Astrocyte (in vitro differentiated cells and primary cell): ENCODE data around the gene PP2D1. TPM values are rescaled to one million over a fixed set of nuclear protein-coding genes. Genes with fewer than 3 reads are reported as not detected.
"Not testable (repeated sequence)": the region's sequence is repeated elsewhere in the genome, so short reads cannot be mapped to it uniquely, and the experiment has no call there.

ENCODE experiments used
- DNase-seq: peaks from one replicate; pipeline ENCODE4 v3.0.0-alpha.2; 2010; ENCODE audit warnings: low read depth
- FAIRE-seq: peaks from 2 replicates; lab custom pipeline; 2011; peaks lifted over from hg19 to GRCh38; lab: Jason Lieb, UNC
- H2AFZ ChIP-seq: 2 replicates; pipeline ENCODE4 v1.6.0; 2012; ENCODE audit warnings: low read depth, low read length, inconsistent platforms
- H3K27ac ChIP-seq: 2 replicates; pipeline ENCODE4 v1.5.1; 2011; ENCODE audit warnings: low read depth, low read length, inconsistent platforms
- H3K27me3 ChIP-seq: 2 replicates; pipeline ENCODE4 v1.6.0; 2011; ENCODE audit warnings: low read length, inconsistent platforms; ENCODE audit not compliant: insufficient read depth
- H3K36me3 ChIP-seq: 2 replicates; pipeline ENCODE4 v1.5.1; 2011; ENCODE audit warnings: low read length, inconsistent platforms; ENCODE audit not compliant: insufficient read depth
- H3K4me1 ChIP-seq: 2 replicates; pipeline ENCODE4 v1.5.1; 2011; ENCODE audit warnings: low read length, inconsistent platforms; ENCODE audit not compliant: insufficient read depth
- H3K4me2 ChIP-seq: 2 replicates; pipeline ENCODE4 v1.6.0; 2012; ENCODE audit warnings: low read length, inconsistent platforms
- H3K4me3 ChIP-seq: 2 replicates; pipeline ENCODE4 v1.5.1; 2011; ENCODE audit warnings: low read depth, mild to moderate bottlenecking, low read length, inconsistent platforms; ENCODE audit not compliant: insufficient read depth
- H3K79me2 ChIP-seq: 2 replicates; pipeline ENCODE4 v1.6.0; 2012; ENCODE audit warnings: mild to moderate bottlenecking, low read length, inconsistent platforms; ENCODE audit not compliant: insufficient read depth
- H3K9ac ChIP-seq: 2 replicates; pipeline ENCODE4 v1.6.0; 2012; ENCODE audit warnings: mild to moderate bottlenecking, low read length, inconsistent platforms
- H3K9me3 ChIP-seq: 2 replicates; pipeline ENCODE4 v1.5.1; 2012; ENCODE audit warnings: low read depth, mild to moderate bottlenecking, low read length, inconsistent platforms; ENCODE audit not compliant: insufficient read depth
- H4K20me1 ChIP-seq: 2 replicates; pipeline ENCODE4 v1.6.0; 2012; ENCODE audit warnings: low read length, inconsistent platforms; ENCODE audit not compliant: insufficient read depth
- H3K27ac Mint-ChIP-seq: one replicate; pipeline ENCODE4 v1.8.0; 2021; ENCODE audit warnings: mild to moderate bottlenecking, mixed read lengths; ENCODE audit not compliant: unreplicated experiment
- H3K27me3 Mint-ChIP-seq: one replicate; pipeline ENCODE4 v1.8.0; 2021; ENCODE audit warnings: low read depth, mixed read lengths; ENCODE audit not compliant: unreplicated experiment
- H3K36me3 Mint-ChIP-seq: one replicate; pipeline ENCODE4 v1.8.0; 2021; ENCODE audit warnings: low read depth, mixed read lengths; ENCODE audit not compliant: unreplicated experiment
- H3K4me1 Mint-ChIP-seq: one replicate; pipeline ENCODE4 v1.8.0; 2021; ENCODE audit warnings: low read depth, mixed read lengths; ENCODE audit not compliant: unreplicated experiment
- H3K4me3 Mint-ChIP-seq: one replicate; pipeline ENCODE4 v1.8.0; 2021; ENCODE audit warnings: mild to moderate bottlenecking, moderate library complexity, mixed read lengths; ENCODE audit not compliant: unreplicated experiment
- H3K9me3 Mint-ChIP-seq: one replicate; pipeline ENCODE4 v1.8.0; 2021; ENCODE audit warnings: mild to moderate bottlenecking, mixed read lengths; ENCODE audit not compliant: unreplicated experiment
- EZH2 ChIP-seq: IDR thresholded peaks from 2 replicates; pipeline ENCODE4 v1.6.1; 2012; ENCODE audit warnings: mild to moderate bottlenecking, low read length, inconsistent platforms; ENCODE audit not compliant: insufficient read depth
- total RNA-seq: library from RNA; stranded (reverse); gene quantifications from 2 replicates; pipeline ENCODE4 v1.2.1, GENCODE V29; 2021
- TF ChIP-seq, protein P1 (sequence below): IDR thresholded peaks from 2 replicates; pipeline ENCODE4 v1.5.1; 2011; ENCODE audit warnings: low read depth, mild to moderate bottlenecking, inconsistent platforms, low read length, moderate library complexity; ENCODE audit not compliant: insufficient read depth

PP2D1 gene
- total RNA-seq, 1 donor from 2014 or later: not detected

DNA sequence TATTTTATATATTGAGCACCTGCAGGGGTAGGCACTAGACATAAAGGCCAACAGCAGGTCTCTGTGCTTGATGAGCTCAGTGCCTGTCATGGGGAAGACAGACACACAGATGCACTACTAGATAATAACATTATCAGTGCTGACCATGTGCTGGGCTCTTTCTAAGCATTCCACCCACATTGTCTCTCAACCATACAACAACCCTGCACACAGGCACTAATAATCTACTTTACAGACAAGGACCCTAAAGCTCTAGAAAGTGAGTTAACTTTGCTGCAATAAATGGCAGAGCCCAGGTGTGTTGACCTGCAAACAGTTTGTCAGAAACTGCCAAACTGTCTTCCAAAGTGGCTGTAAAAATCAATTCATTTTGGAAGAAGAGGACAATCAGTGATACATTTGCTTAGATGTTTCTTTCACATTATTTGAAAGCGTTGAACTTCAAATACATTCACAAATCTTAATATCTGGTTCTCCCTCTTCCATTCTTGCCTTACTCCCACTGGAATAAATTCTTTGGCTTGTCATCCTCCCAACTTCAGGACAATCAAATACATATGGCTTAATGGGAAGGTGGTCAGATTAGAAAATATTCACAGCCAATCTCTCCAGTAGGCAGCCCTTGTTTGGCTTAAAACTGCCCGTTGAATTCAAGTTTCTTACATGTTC lies 11.0 kb upstream of the PP2D1 start:
- Histone ChIP-seq H3K4me3 (no peak overlapping the region), H2AFZ (no peak overlapping the region), H4K20me1 (no peaks in the 10 kb centered on the region), H3K27ac (no peak overlapping the region), H3K9me3 (no peaks in the 10 kb centered on the region), H3K4me1 (no peaks in the 10 kb centered on the region), H3K9ac (no peak overlapping the region), H3K36me3 (no peaks in the 10 kb centered on the region), H3K27me3 (no peaks in the 10 kb centered on the region), H3K4me2 (no peak overlapping the region), H3K79me2 (no peaks in the 10 kb centered on the region)
- H3K4me1 Mint-ChIP-seq: peaks cover 7% of the 10 kb centered on the region
- H3K27me3 Mint-ChIP-seq: no peaks in the 10 kb centered on the region
- DNase-seq (no peak), FAIRE-seq (no peak)
- H3K36me3 Mint-ChIP-seq: no peaks in the 10 kb centered on the region
- H3K4me3 Mint-ChIP-seq: no peak overlapping the region
- H3K9me3 Mint-ChIP-seq: no peaks in the 10 kb centered on the region
- H3K27ac Mint-ChIP-seq: no peak overlapping the region
- TF ChIP-seq, protein P1, sequence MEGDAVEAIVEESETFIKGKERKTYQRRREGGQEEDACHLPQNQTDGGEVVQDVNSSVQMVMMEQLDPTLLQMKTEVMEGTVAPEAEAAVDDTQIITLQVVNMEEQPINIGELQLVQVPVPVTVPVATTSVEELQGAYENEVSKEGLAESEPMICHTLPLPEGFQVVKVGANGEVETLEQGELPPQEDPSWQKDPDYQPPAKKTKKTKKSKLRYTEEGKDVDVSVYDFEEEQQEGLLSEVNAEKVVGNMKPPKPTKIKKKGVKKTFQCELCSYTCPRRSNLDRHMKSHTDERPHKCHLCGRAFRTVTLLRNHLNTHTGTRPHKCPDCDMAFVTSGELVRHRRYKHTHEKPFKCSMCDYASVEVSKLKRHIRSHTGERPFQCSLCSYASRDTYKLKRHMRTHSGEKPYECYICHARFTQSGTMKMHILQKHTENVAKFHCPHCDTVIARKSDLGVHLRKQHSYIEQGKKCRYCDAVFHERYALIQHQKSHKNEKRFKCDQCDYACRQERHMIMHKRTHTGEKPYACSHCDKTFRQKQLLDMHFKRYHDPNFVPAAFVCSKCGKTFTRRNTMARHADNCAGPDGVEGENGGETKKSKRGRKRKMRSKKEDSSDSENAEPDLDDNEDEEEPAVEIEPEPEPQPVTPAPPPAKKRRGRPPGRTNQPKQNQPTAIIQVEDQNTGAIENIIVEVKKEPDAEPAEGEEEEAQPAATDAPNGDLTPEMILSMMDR: no peak
- no peak for TF ChIP-seq EZH2

DNA sequence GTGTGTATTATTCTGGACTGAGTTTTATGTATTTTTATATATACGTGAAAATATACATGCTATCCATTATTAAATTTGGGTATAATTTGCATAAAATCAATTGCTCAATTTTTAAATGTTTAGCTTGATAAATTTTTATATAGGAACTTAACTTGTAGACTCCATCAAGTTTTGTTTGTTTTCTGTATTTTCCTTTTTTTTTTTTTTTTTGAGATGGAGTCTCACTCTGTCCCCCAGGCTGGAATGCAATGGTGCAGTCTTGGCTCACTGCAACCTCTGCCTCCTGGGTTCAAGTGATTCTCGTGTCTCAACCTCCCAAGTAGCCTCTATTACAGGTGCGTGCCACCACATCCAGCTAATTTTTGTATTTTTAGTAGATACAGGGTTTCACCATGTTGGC lies 4.0 kb upstream of the PP2D1 start:
- not testable (repeated sequence) for H3K9ac ChIP-seq, H3K9me3 ChIP-seq, H3K4me2 ChIP-seq, DNase-seq, H3K79me2 ChIP-seq, H3K4me1 ChIP-seq, H3K4me3 ChIP-seq, H4K20me1 ChIP-seq, H3K4me3 Mint-ChIP-seq, H3K27ac Mint-ChIP-seq, H2AFZ ChIP-seq, H3K9me3 Mint-ChIP-seq, FAIRE-seq, H3K36me3 Mint-ChIP-seq, H3K27ac ChIP-seq, H3K4me1 Mint-ChIP-seq, H3K36me3 ChIP-seq, H3K27me3 ChIP-seq, H3K27me3 Mint-ChIP-seq

DNA sequence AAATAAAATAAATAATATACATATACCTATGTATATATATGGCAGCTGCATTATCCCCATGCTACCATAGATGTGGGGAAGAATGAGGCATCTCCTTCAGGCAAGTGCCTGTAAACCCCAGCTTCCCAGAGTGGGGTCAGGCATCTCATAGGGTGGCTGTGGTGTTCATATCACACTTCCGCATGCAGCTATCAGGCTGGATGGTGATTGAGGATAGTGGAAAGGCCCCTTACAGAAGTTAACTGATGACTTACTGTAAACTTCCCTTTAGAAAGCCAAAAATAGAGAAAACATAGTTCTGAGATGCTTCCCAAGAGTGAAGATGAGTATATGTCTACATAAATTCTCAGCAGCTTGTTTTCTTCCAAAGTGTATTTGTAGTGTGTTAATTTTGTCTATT lies 3.5 kb upstream of the PP2D1 start:
- H3K9me3 Mint-ChIP-seq: no peaks in the 10 kb centered on the region
- no peak overlapping the region for H3K4me2 ChIP-seq
- no peaks in the 10 kb centered on the region for H3K36me3 Mint-ChIP-seq
- FAIRE-seq (no peak), DNase-seq (no peak)
- H3K27ac ChIP-seq: no peak overlapping the region
- no peak for TF ChIP-seq EZH2
- TF ChIP-seq, protein P1: no peak
- H3K36me3 ChIP-seq: no peaks in the 10 kb centered on the region
- H3K9me3 ChIP-seq: no peaks in the 10 kb centered on the region
- no peaks in the 10 kb centered on the region for H3K27me3 Mint-ChIP-seq
- H2AFZ ChIP-seq: no peak overlapping the region
- H3K27me3 ChIP-seq: no peaks in the 10 kb centered on the region
- no peak overlapping the region for H3K4me3 ChIP-seq
- no peaks in the 10 kb centered on the region for H3K4me1 Mint-ChIP-seq
- no peaks in the 10 kb centered on the region for H3K79me2 ChIP-seq
- H3K9ac ChIP-seq: no peak overlapping the region
- H4K20me1 ChIP-seq: no peaks in the 10 kb centered on the region
- H3K4me3 Mint-ChIP-seq: no peak overlapping the region
- no peak overlapping the region for H3K27ac Mint-ChIP-seq
- H3K4me1 ChIP-seq: no peaks in the 10 kb centered on the region
